Gastroesophageal sphincter (tissue), 3 donors: ENCODE measurements around the gene TRIM2.

ENCODE experiments used
- POLR2A ChIP-seq, 2 donors: fragments of 450-650 bp; IDR thresholded peaks; one replicate each; pipeline ENCODE4 v1.6.1; 2017; ENCODE audit warnings: antibody characterized with exemption in 2 of 2, mild to moderate bottlenecking in 2 of 2, moderate library complexity in 1 of 2
- POLR2AphosphoS5 ChIP-seq: sonication (generic); formaldehyde crosslinking; IDR thresholded peaks from one replicate; pipeline ENCODE4 v1.6.1; 2017; ENCODE audit warnings: antibody characterized with exemption
- TF ChIP-seq, protein P1 (sequence below), 4 experiments: fragments of 200-600 bp in 2 of 4; fragments of 450-650 bp in 2 of 4; sonication (generic) in 1 of 4; IDR thresholded peaks; one replicate each; pipeline ENCODE4 v1.5.1; 2017 to 2019; ENCODE audit warnings: antibody characterized with exemption in 4 of 4, mild to moderate bottlenecking in 2 of 4, moderate library complexity in 2 of 4

DNA sequence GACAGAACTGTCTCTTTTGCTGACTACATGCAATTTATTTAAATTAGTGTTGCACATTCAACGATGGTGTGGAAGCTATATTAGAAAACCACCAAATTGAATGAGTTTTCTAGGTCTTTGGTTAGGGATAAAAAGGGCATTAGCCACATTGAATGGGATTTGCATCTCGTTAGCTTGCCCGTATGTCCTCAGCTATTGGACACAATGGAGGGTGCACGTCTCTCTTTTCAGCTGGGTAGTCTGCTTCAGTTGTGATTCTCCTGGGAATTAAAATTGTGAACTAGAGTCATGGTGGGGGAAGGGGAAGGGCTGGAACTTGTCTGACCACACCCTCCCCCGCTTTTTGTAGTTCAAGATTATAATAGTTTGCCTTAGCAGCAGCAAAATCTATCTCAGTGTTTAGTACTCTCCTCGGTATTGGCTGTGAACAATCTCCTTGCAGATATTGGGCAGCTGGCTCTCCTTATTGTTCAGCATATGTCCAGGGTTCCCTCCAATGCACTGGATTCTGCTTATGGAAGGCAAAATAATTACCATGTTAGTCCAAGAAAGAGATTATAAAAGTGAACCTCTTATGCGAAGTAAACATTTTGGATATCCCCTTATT lies 23.3 kb downstream of the TRIM2 start:
- TF ChIP-seq POLR2A (IDR thresholded peaks at IDR 0.05) (no peak), POLR2AphosphoS5 (no peak)
- TF ChIP-seq, protein P1, sequence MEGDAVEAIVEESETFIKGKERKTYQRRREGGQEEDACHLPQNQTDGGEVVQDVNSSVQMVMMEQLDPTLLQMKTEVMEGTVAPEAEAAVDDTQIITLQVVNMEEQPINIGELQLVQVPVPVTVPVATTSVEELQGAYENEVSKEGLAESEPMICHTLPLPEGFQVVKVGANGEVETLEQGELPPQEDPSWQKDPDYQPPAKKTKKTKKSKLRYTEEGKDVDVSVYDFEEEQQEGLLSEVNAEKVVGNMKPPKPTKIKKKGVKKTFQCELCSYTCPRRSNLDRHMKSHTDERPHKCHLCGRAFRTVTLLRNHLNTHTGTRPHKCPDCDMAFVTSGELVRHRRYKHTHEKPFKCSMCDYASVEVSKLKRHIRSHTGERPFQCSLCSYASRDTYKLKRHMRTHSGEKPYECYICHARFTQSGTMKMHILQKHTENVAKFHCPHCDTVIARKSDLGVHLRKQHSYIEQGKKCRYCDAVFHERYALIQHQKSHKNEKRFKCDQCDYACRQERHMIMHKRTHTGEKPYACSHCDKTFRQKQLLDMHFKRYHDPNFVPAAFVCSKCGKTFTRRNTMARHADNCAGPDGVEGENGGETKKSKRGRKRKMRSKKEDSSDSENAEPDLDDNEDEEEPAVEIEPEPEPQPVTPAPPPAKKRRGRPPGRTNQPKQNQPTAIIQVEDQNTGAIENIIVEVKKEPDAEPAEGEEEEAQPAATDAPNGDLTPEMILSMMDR (IDR thresholded peaks at IDR 0.05) = no peak
